Kidney (tissue), 14 donors: ENCODE results near the gene PGAP2. TPM values are rescaled to one million over a fixed set of nuclear protein-coding genes. Genes with fewer than 3 reads are reported as not detected.

ENCODE experiments used
- DNase-seq, 5 donors: peaks; one replicate each; pipeline ENCODE4 v3.0.0-alpha.2; 2013 to 2020
- FAIRE-seq: peaks from 2 replicates; lab custom pipeline; 2012; peaks lifted over from hg19 to GRCh38; lab: Jason Lieb, UNC
- H3K27ac ChIP-seq, 2 donors: one replicate each; pipeline ENCODE4 v1.7.0; 2013; ENCODE audit warnings: low read depth in 2 of 2, low read length in 2 of 2, inconsistent platforms in 1 of 2
- H3K27me3 ChIP-seq: one replicate; pipeline ENCODE4 v1.7.1; 2013; ENCODE audit warnings: low read length, inconsistent platforms; ENCODE audit not compliant: control insufficient read depth, insufficient read depth
- H3K36me3 ChIP-seq, 3 donors: one replicate each; pipeline versions ENCODE4 v1.7.0 to v1.7.1; 2013; ENCODE audit warnings: low read length in 3 of 3, control low read depth in 1 of 3, inconsistent platforms in 1 of 3; ENCODE audit not compliant: insufficient read depth in 3 of 3, control insufficient read depth in 2 of 3
- H3K4me1 ChIP-seq, 3 donors: one replicate each; pipeline versions ENCODE4 v1.7.0 to v1.7.1; 2013; ENCODE audit warnings: low read length in 3 of 3, inconsistent platforms in 1 of 3, low read depth in 1 of 3; ENCODE audit not compliant: control insufficient read depth in 2 of 3, insufficient read depth in 2 of 3
- H3K4me3 ChIP-seq, 3 donors: one replicate each; pipeline versions ENCODE4 v1.7.0 to v1.8.1; 2013; ENCODE audit warnings: low read length in 3 of 3, control low read depth in 1 of 3, inconsistent platforms in 1 of 3
- H3K9ac ChIP-seq, 3 donors: one replicate each; pipeline versions ENCODE4 v1.7.0 to v1.7.1; 2013; ENCODE audit warnings: low read length in 3 of 3, control low read depth in 1 of 3, inconsistent platforms in 1 of 3
- H3K9me3 ChIP-seq, 3 donors: one replicate each; pipeline versions ENCODE4 v1.7.0 to v1.7.1; 2013; ENCODE audit warnings: low read length in 3 of 3, control low read depth in 1 of 3, inconsistent platforms in 1 of 3; ENCODE audit not compliant: control insufficient read depth in 2 of 3, insufficient read depth in 1 of 3
- CTCF ChIP-seq: IDR thresholded peaks from 3 replicates; pipeline ENCODE4 v1.5.1; 2012; ENCODE audit warnings: mild to moderate bottlenecking, moderate library complexity, borderline replicate concordance; ENCODE audit not compliant: insufficient read depth; ENCODE audit errors: extremely low read depth
- intact Hi-C: fragments of 100-400 bp; cut with DNase I; formaldehyde crosslinking; loops from one replicate; pipeline ENCODE4 v1.11.1; 2022
- polyA plus RNA-seq: library from polyadenylated mRNA; stranded (reverse); fragments of 350-450 nt; fragmentation: Illumina TruSeq; extraction: RNeasy Lipid Tissue Mini Kit (QIAGEN cat#74804); gene quantifications from one replicate; pipeline ENCODE4 v1.2.3, GENCODE V29; 2014; ENCODE audit warnings: low read depth, low replicate concordance; ENCODE audit not compliant: insufficient read depth
- total RNA-seq: library from RNA; stranded (reverse); fragmentation: NEBNext Ultra II Directional; extraction: Animal tissue kit (Norgen Biotek cat#: 25700); gene quantifications from one replicate; pipeline ENCODE4 v1.2.1, GENCODE V29; 2021
- donor health status: control.
- donor health status: control.
- donor health status: control.
- donor health status: control.
- donor health status: control.
- donor health status: DM: yes; HTN: yes; CAD: no.
- donor health status: Normal renal cell carcinoma (clear cell type).

PGAP2 gene
- total and polyA plus RNA-seq, 2 donors from 2014 or later = 17.5 to 19.5 TPM

GRCh38 chr11:3856856-3857553, 48.6 kb downstream of the PGAP2 start:
- Histone ChIP-seq H3K27ac (no peak overlapping the region), H3K9ac (no peak overlapping the region), H3K4me3 (peak overlapping the region in 2 of 3 donors; percentile 55 to 71), H3K36me3 (no peaks in the 10 kb centered on the region), H3K27me3 (no peaks in the 10 kb centered on the region), H3K9me3 (no peaks in the 10 kb centered on the region), H3K4me1 (peaks cover 0 to 26% (median 17%) of the 10 kb centered on the region in 3 donors)
- DNase-seq (no peak), FAIRE-seq (no peak)
- TF ChIP-seq CTCF = no peak
- intact Hi-C loops = no loop called here

- H3K27me3 ChIP-seq = no peaks in the 10 kb centered on the region
- peak overlapping the region in 1 of 2 donors; percentile 42 for H3K27ac ChIP-seq
- H3K36me3 ChIP-seq = no peaks in the 10 kb centered on the region
- no peak overlapping the region for H3K9ac ChIP-seq
- FAIRE-seq = no peak
- H3K4me3 ChIP-seq = peak overlapping the region in 2 of 3 donors; percentile 9 to 43
- TF ChIP-seq CTCF = no peak
- H3K9me3 ChIP-seq = no peaks in the 10 kb centered on the region
- intact Hi-C loops = no loop called here
- H3K4me1 ChIP-seq = peaks cover 0 to 26% (median 17%) of the 10 kb centered on the region in 3 donors
- DNase-seq = no peak
Observed at GRCh38 chr11:3857628-3858027, 49.3 kb downstream of the PGAP2 start.

GRCh38 chr11:3859373-3859881, 51.1 kb downstream of the PGAP2 start:
- intact Hi-C loops = no loop called here
- Histone ChIP-seq H3K9ac (no peak overlapping the region), H3K27ac (no peak overlapping the region), H3K4me3 (no peak overlapping the region), H3K27me3 (no peaks in the 10 kb centered on the region), H3K36me3 (no peaks in the 10 kb centered on the region), H3K9me3 (no peaks in the 10 kb centered on the region), H3K4me1 (peaks cover 0 to 24% (median 17%) of the 10 kb centered on the region in 3 donors)
- FAIRE-seq (no peak), DNase-seq (no peak)
- TF ChIP-seq CTCF = no peak
